ENCODE measurements around the gene TEPSIN.

Gene TEPSIN

GRCh38 chr17:81231121-81231645 lies 7.7 kb downstream of the TEPSIN start:
- H3K36me3 ChIP-seq (ENCODE audit: insufficient read depth, low read length) = peaks cover 64% of the 10 kb centered on the region
- no peak for TF ChIP-seq EZH2 (IDR thresholded peaks at IDR 0.05; ENCODE audit: borderline replicate concordance, low read depth, low read length, severe bottlenecking)
- no peak for TF ChIP-seq CTCF (IDR thresholded peaks at IDR 0.05; ENCODE audit: borderline replicate concordance, extremely low read depth, low read length, poor library complexity, severe bottlenecking)
- peaks cover 20% of the 10 kb centered on the region for H4K20me1 ChIP-seq (ENCODE audit: insufficient read depth, low read length)
- H3K27ac ChIP-seq (ENCODE audit: low read length) = no peak overlapping the region
- no peaks in the 10 kb centered on the region for H3K9me3 ChIP-seq (ENCODE audit: insufficient read depth, low read length, severe bottlenecking)
- H3K4me2 ChIP-seq (ENCODE audit: insufficient read depth, low read length) = no peak overlapping the region
- no peaks in the 10 kb centered on the region for H3K27me3 ChIP-seq (ENCODE audit: insufficient read depth, low read length, poor library complexity)
- ATAC-seq (ENCODE audit: insufficient read depth, low read depth) (no peak), DNase-seq (no peak)
- no peak overlapping the region for H2AFZ ChIP-seq (ENCODE audit: low read depth, low read length)
- H3K4me3 ChIP-seq (ENCODE audit: low read depth in 1 of 2, low read length in 2 of 2) = no peak overlapping the region
- H3K4me1 ChIP-seq (ENCODE audit: insufficient read depth, low read length) = peaks cover 3% of the 10 kb centered on the region; the same call in 1 of the 2 replicates
- no peak overlapping the region for H3K9ac ChIP-seq (ENCODE audit: low read depth, low read length)
- peaks cover 14% of the 10 kb centered on the region for H3K79me2 ChIP-seq (ENCODE audit: insufficient read depth, low read length)

GRCh38 chr17:81230043-81230820 lies 8.6 kb downstream of the TEPSIN start:
- no peak for DNase-seq
- no peak for ATAC-seq (ENCODE audit: insufficient read depth, low read depth)
- peaks cover 54% of the 10 kb centered on the region for H3K36me3 ChIP-seq (ENCODE audit: insufficient read depth, low read length)
- peaks cover 13% of the 10 kb centered on the region for H4K20me1 ChIP-seq (ENCODE audit: insufficient read depth, low read length)
- H3K9ac ChIP-seq (ENCODE audit: low read depth, low read length) = no peak overlapping the region
- no peaks in the 10 kb centered on the region for H3K27me3 ChIP-seq (ENCODE audit: insufficient read depth, low read length, poor library complexity)
- no peak overlapping the region for H2AFZ ChIP-seq (ENCODE audit: low read depth, low read length)
- no peaks in the 10 kb centered on the region for H3K4me1 ChIP-seq (ENCODE audit: insufficient read depth, low read length)
- no peak overlapping the region for H3K27ac ChIP-seq (ENCODE audit: low read length)
- H3K4me2 ChIP-seq (ENCODE audit: insufficient read depth, low read length) = no peak overlapping the region
- peaks cover 4% of the 10 kb centered on the region for H3K79me2 ChIP-seq (ENCODE audit: insufficient read depth, low read length)
- no peaks in the 10 kb centered on the region for H3K9me3 ChIP-seq (ENCODE audit: insufficient read depth, low read length, severe bottlenecking)
- no peak overlapping the region for H3K4me3 ChIP-seq (ENCODE audit: low read depth in 1 of 2, low read length in 2 of 2)
- TF ChIP-seq EZH2 (IDR thresholded peaks at IDR 0.05; ENCODE audit: borderline replicate concordance, low read depth, low read length, severe bottlenecking) (no peak), CTCF (IDR thresholded peaks at IDR 0.05; ENCODE audit: borderline replicate concordance, extremely low read depth, low read length, poor library complexity, severe bottlenecking) (peak; percentile 58)

- no peak overlapping the region for H2AFZ ChIP-seq (ENCODE audit: low read depth, low read length)
- H3K4me2 ChIP-seq (ENCODE audit: insufficient read depth, low read length) = no peak overlapping the region
- H4K20me1 ChIP-seq (ENCODE audit: insufficient read depth, low read length) = peaks cover 12% of the 10 kb centered on the region
- TF ChIP-seq EZH2 (IDR thresholded peaks at IDR 0.05; ENCODE audit: borderline replicate concordance, low read depth, low read length, severe bottlenecking) = no peak
- no peak for TF ChIP-seq CTCF (IDR thresholded peaks at IDR 0.05; ENCODE audit: borderline replicate concordance, extremely low read depth, low read length, poor library complexity, severe bottlenecking)
- no peaks in the 10 kb centered on the region for H3K4me1 ChIP-seq (ENCODE audit: insufficient read depth, low read length)
- no peak overlapping the region for H3K4me3 ChIP-seq (ENCODE audit: low read depth in 1 of 2, low read length in 2 of 2)
- H3K79me2 ChIP-seq (ENCODE audit: insufficient read depth, low read length) = no peaks in the 10 kb centered on the region
- H3K9me3 ChIP-seq (ENCODE audit: insufficient read depth, low read length, severe bottlenecking) = no peaks in the 10 kb centered on the region
- H3K9ac ChIP-seq (ENCODE audit: low read depth, low read length) = no peak overlapping the region
- H3K27me3 ChIP-seq (ENCODE audit: insufficient read depth, low read length, poor library complexity) = no peaks in the 10 kb centered on the region
- no peak overlapping the region for H3K27ac ChIP-seq (ENCODE audit: low read length)
- ATAC-seq (ENCODE audit: insufficient read depth, low read depth) = no peak
- peaks cover 54% of the 10 kb centered on the region for H3K36me3 ChIP-seq (ENCODE audit: insufficient read depth, low read length)
- DNase-seq = no peak
These were observed 9.3 kb downstream of the TEPSIN start for GRCh38 chr17:81229666-81229920.

All from DND-41 (cell line).